Measurements from ENCODE around the gene EMC6.

DNA sequence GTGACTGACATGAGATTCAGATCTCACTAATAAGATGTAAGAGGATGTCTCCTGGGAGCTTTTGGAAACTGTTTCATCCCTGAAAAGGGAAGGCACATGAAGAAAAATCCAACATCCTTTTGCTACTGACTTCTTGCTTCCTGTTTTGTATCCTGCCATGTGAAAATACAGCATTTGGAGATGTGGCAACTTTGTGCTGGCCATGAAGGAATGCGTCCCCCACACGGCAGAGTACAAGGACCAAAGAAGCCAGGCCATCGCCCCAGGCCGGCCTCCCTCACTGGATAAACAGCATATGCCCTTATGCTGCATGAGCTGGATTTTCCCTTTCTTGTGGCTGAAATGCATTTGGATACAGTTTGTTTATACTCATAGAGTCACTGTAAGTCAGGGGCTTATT, 49.6 kb downstream of the EMC6 start:
- TF ChIP-seq, protein P1, sequence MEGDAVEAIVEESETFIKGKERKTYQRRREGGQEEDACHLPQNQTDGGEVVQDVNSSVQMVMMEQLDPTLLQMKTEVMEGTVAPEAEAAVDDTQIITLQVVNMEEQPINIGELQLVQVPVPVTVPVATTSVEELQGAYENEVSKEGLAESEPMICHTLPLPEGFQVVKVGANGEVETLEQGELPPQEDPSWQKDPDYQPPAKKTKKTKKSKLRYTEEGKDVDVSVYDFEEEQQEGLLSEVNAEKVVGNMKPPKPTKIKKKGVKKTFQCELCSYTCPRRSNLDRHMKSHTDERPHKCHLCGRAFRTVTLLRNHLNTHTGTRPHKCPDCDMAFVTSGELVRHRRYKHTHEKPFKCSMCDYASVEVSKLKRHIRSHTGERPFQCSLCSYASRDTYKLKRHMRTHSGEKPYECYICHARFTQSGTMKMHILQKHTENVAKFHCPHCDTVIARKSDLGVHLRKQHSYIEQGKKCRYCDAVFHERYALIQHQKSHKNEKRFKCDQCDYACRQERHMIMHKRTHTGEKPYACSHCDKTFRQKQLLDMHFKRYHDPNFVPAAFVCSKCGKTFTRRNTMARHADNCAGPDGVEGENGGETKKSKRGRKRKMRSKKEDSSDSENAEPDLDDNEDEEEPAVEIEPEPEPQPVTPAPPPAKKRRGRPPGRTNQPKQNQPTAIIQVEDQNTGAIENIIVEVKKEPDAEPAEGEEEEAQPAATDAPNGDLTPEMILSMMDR (IDR thresholded peaks at IDR 0.05; ENCODE audit: poor library complexity) = no peak
- TF ChIP-seq EZH2 (IDR thresholded peaks at IDR 0.05; ENCODE audit: borderline replicate concordance) = no peak
- TF ChIP-seq EZH2phosphoT487 (IDR thresholded peaks at IDR 0.05; ENCODE audit: low read depth, severe bottlenecking, unreplicated experiment) = no peak

Data from hepatocyte (in vitro differentiated cells).